Body of pancreas (tissue), 4 donors: ENCODE data around the gene TTC4.

Experiments
- POLR2A ChIP-seq, 3 donors: fragments of 450-650 bp; IDR thresholded peaks; one replicate each; pipeline ENCODE4 v1.6.1; 2016; ENCODE audit warnings: antibody characterized with exemption in 3 of 3, mild to moderate bottlenecking in 2 of 3
- TF ChIP-seq, protein P1 (sequence below), 7 experiments: fragments of 450-650 bp in 4 of 7; fragments of 200-600 bp in 3 of 7; sonication (generic) in 3 of 7; IDR thresholded peaks; one replicate each; pipeline ENCODE4 v1.5.1; 2016 to 2019; ENCODE audit warnings: antibody characterized with exemption in 7 of 7

DNA sequence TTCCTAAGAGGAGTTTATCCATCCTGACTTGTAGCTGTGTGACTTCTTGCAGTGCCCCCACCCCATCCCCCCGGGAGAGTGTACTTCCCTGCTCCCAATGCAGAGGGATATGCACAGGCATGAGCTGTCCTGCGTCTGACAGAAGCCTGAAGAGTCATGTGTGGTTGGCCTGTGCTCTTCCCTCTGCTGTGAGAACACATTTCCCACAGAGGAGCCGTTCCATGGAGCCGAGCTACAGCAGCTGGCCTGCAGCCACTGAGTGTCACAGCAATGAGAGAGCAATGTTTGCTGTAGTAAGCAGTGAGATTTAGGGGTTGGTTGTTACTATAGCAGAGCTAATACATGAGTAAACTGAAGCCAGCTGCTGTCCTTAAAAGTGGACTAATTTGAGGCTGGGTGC is 26.6 kb downstream of the TTC4 start:
- TF ChIP-seq, protein P1, sequence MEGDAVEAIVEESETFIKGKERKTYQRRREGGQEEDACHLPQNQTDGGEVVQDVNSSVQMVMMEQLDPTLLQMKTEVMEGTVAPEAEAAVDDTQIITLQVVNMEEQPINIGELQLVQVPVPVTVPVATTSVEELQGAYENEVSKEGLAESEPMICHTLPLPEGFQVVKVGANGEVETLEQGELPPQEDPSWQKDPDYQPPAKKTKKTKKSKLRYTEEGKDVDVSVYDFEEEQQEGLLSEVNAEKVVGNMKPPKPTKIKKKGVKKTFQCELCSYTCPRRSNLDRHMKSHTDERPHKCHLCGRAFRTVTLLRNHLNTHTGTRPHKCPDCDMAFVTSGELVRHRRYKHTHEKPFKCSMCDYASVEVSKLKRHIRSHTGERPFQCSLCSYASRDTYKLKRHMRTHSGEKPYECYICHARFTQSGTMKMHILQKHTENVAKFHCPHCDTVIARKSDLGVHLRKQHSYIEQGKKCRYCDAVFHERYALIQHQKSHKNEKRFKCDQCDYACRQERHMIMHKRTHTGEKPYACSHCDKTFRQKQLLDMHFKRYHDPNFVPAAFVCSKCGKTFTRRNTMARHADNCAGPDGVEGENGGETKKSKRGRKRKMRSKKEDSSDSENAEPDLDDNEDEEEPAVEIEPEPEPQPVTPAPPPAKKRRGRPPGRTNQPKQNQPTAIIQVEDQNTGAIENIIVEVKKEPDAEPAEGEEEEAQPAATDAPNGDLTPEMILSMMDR (IDR thresholded peaks at IDR 0.05): no peak
- TF ChIP-seq POLR2A (IDR thresholded peaks at IDR 0.05): no peak
